HEK293 (cell line): ENCODE results near the gene HECTD4.

Experiments
- CTCF ChIA-PET: fragments of 350-600 bp; formaldehyde crosslinking; extraction: SDS; loops from one replicate; lab custom pipeline; 2021; ENCODE audit warnings: antibody characterized with exemption; lab: Yijun Ruan, JAX
- POLR2A ChIA-PET: fragments of 300-600 bp; formaldehyde crosslinking; extraction: SDS; loops from one replicate; lab custom pipeline; 2020; ENCODE audit warnings: antibody characterized with exemption, inconsistent platforms; lab: Yijun Ruan, JAX
- H3K27ac ChIP-seq: fragments of 200-500 bp; sonication (Bioruptor generic); 2 replicates; pipeline ENCODE4 v1.5.1; 2014; ENCODE audit warnings: low read depth, low read length, control low read depth, inconsistent platforms; ENCODE audit errors: extremely low read depth
- H3K36me3 ChIP-seq, 2 experiments: fragments of 200-500 bp in 1 of 2; sonication (Bioruptor generic) in 1 of 2; 1 replicate in 1 of 2; 2 replicates in 1 of 2; pipeline ENCODE4 v1.5.1; 2014 to 2017; ENCODE audit warnings: inconsistent platforms in 2 of 2, low read length in 2 of 2; ENCODE audit not compliant: control insufficient read depth in 2 of 2, insufficient read depth in 1 of 2
- H3K4me1 ChIP-seq: fragments of 200-500 bp; sonication (Bioruptor generic); 2 replicates; pipeline ENCODE4 v1.5.1; 2014; ENCODE audit warnings: mild to moderate bottlenecking, low read length, inconsistent platforms; ENCODE audit not compliant: control insufficient read depth, insufficient read depth
- H3K4me3 ChIP-seq: 2 replicates; pipeline ENCODE4 v1.5.1; 2011; ENCODE audit warnings: low read depth, mild to moderate bottlenecking, control low read depth, low read length, moderate library complexity
- H3K9me3 ChIP-seq: fragments of 200-500 bp; sonication (Bioruptor generic); 2 replicates; pipeline ENCODE4 v1.5.1; 2014; ENCODE audit warnings: low read depth, low read length, inconsistent platforms; ENCODE audit not compliant: control insufficient read depth, insufficient read depth
- HOXD13 ChIP-seq: sonication (generic); formaldehyde crosslinking; IDR thresholded peaks from 2 replicates; pipeline ENCODE4 v1.8.0; 2022; ENCODE audit warnings: missing genetic modification reagents, borderline replicate concordance
- IKZF3 ChIP-seq: fragments of 450-650 bp; IDR thresholded peaks from 2 replicates; pipeline ENCODE4 v1.5.0; 2018; ENCODE audit warnings: missing biosample characterization, mild to moderate bottlenecking, missing genetic modification characterization, moderate library complexity
- KLF16 ChIP-seq: fragments of 450-650 bp; formaldehyde crosslinking; IDR thresholded peaks from 2 replicates; pipeline ENCODE4 v1.5.1; 2017; ENCODE audit warnings: missing biosample characterization, missing genetic modification characterization
- REST ChIP-seq: fragments of 450-650 bp; formaldehyde crosslinking; IDR thresholded peaks from 2 replicates; pipeline ENCODE4 v1.5.1; 2016; ENCODE audit warnings: missing biosample characterization, missing genetic modification characterization
- SP3 ChIP-seq: fragments of 450-650 bp; formaldehyde crosslinking; IDR thresholded peaks from 2 replicates; pipeline ENCODE4 v1.5.1; 2016; ENCODE audit warnings: missing biosample characterization, missing genetic modification characterization
- YY1 ChIP-seq: fragments of 450-650 bp; formaldehyde crosslinking; IDR thresholded peaks from 2 replicates; pipeline ENCODE4 v1.5.1; 2018; ENCODE audit warnings: missing biosample characterization, missing genetic modification characterization
- ZFP37 ChIP-seq: fragments of 450-650 bp; formaldehyde crosslinking; IDR thresholded peaks from 2 replicates; pipeline ENCODE4 v1.5.1; 2016; ENCODE audit warnings: missing biosample characterization, missing genetic modification characterization
- ZNF146 ChIP-seq: fragments of 450-650 bp; formaldehyde crosslinking; IDR thresholded peaks from 2 replicates; pipeline ENCODE4 v1.5.1; 2016; ENCODE audit warnings: missing biosample characterization, missing genetic modification characterization
- ZNF174 ChIP-seq: fragments of 450-650 bp; formaldehyde crosslinking; IDR thresholded peaks from 2 replicates; pipeline ENCODE4 v1.5.0; 2017; ENCODE audit warnings: missing biosample characterization, mild to moderate bottlenecking, missing genetic modification characterization
- ZNF19 ChIP-seq: fragments of 450-650 bp; formaldehyde crosslinking; IDR thresholded peaks from 2 replicates; pipeline ENCODE4; 2016; ENCODE audit warnings: missing biosample characterization, missing genetic modification characterization, low read depth
- ZNF211 ChIP-seq: fragments of 450-650 bp; formaldehyde crosslinking; IDR thresholded peaks from 2 replicates; pipeline ENCODE4 v1.5.1; 2016; ENCODE audit warnings: low read depth, missing biosample characterization, missing genetic modification characterization
- ZNF221 ChIP-seq: fragments of 450-650 bp; formaldehyde crosslinking; IDR thresholded peaks from 2 replicates; pipeline ENCODE4 v1.5.1; 2017; ENCODE audit warnings: missing biosample characterization, missing genetic modification characterization, borderline replicate concordance
- ZNF280C ChIP-seq: fragments of 450-650 bp; formaldehyde crosslinking; IDR thresholded peaks from 2 replicates; pipeline ENCODE4 v1.5.1; 2016; ENCODE audit warnings: missing biosample characterization, missing genetic modification characterization
- ZNF292 ChIP-seq: fragments of 450-650 bp; formaldehyde crosslinking; IDR thresholded peaks from 2 replicates; pipeline ENCODE4 v1.5.1; 2016; ENCODE audit warnings: low read depth, missing biosample characterization, missing genetic modification characterization, borderline replicate concordance
- ZNF302 ChIP-seq: fragments of 450-650 bp; formaldehyde crosslinking; IDR thresholded peaks from 2 replicates; pipeline ENCODE4 v1.5.1; 2016; ENCODE audit warnings: missing biosample characterization, missing genetic modification characterization, low read depth
- ZNF423 ChIP-seq: fragments of 450-650 bp; formaldehyde crosslinking; IDR thresholded peaks from 2 replicates; pipeline ENCODE4 v1.5.1; 2016; ENCODE audit warnings: missing biosample characterization, missing genetic modification characterization
- ZNF561 ChIP-seq: fragments of 450-650 bp; IDR thresholded peaks from 2 replicates; pipeline ENCODE4 v1.5.1; 2018; ENCODE audit warnings: missing biosample characterization, missing genetic modification characterization, borderline replicate concordance
- ZSCAN4 ChIP-seq: fragments of 450-650 bp; formaldehyde crosslinking; IDR thresholded peaks from 2 replicates; pipeline ENCODE4 v1.5.1; 2017; ENCODE audit warnings: missing biosample characterization, missing genetic modification characterization
- TF ChIP-seq, protein P1 (sequence below): fragments of 450-650 bp; formaldehyde crosslinking; IDR thresholded peaks from 2 replicates; pipeline ENCODE4 v1.5.1; 2016; ENCODE audit warnings: missing biosample characterization, missing genetic modification characterization, borderline replicate concordance
- TF ChIP-seq, protein P2 (sequence below): fragments of 450-650 bp; formaldehyde crosslinking; IDR thresholded peaks from 2 replicates; pipeline ENCODE4 v1.5.1; 2016; ENCODE audit warnings: missing biosample characterization, missing genetic modification characterization

The HECTD4 gene

GRCh38 chr12:112243255-112244110, 138.7 kb downstream of the HECTD4 start (continued):
- TF ChIP-seq, protein P1, sequence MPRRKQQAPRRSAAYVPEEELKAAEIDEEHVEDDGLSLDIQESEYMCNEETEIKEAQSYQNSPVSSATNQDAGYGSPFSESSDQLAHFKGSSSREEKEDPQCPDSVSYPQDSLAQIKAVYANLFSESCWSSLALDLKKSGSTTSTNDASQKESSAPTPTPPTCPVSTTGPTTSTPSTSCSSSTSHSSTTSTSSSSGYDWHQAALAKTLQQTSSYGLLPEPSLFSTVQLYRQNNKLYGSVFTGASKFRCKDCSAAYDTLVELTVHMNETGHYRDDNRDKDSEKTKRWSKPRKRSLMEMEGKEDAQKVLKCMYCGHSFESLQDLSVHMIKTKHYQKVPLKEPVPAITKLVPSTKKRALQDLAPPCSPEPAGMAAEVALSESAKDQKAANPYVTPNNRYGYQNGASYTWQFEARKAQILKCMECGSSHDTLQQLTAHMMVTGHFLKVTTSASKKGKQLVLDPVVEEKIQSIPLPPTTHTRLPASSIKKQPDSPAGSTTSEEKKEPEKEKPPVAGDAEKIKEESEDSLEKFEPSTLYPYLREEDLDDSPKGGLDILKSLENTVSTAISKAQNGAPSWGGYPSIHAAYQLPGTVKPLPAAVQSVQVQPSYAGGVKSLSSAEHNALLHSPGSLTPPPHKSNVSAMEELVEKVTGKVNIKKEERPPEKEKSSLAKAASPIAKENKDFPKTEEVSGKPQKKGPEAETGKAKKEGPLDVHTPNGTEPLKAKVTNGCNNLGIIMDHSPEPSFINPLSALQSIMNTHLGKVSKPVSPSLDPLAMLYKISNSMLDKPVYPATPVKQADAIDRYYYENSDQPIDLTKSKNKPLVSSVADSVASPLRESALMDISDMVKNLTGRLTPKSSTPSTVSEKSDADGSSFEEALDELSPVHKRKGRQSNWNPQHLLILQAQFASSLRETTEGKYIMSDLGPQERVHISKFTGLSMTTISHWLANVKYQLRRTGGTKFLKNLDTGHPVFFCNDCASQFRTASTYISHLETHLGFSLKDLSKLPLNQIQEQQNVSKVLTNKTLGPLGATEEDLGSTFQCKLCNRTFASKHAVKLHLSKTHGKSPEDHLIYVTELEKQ (tag by site-specific recombination), result no peak
- no peak for TF ChIP-seq SP3 (tag by site-specific recombination)

- H3K4me3 ChIP-seq, result no peak overlapping the region
- H3K4me1 ChIP-seq, result no peaks in the 10 kb centered on the region
- ChIA-PET CTCF (interaction anchor here (0.5 to 1.9 kb wide), 3 partner anchors 43 to 189 kb away, joined by 3 to 6 read pairs (median 3); no protein-coding TSS in a partner anchor), POLR2A (no interaction called here)
- H3K9me3 ChIP-seq, result no peaks in the 10 kb centered on the region
- H3K36me3 ChIP-seq, result peaks cover 59 to 87% of the 10 kb centered on the region in 2 experiments
- TF ChIP-seq ZNF423 (no peak), IKZF3 (tag by site-specific recombination) (no peak), YY1 (tag by site-specific recombination) (no peak), ZNF280C (tag by site-specific recombination) (no peak), ZSCAN4 (tag by site-specific recombination) (no peak), ZNF174 (tag by site-specific recombination) (no peak), KLF16 (tag by site-specific recombination) (no peak), ZNF221 (tag by site-specific recombination) (no peak), ZNF561 (tag by site-specific recombination) (no peak), ZNF146 (tag by site-specific recombination) (no peak)
- no peak overlapping the region for H3K27ac ChIP-seq
Observed at GRCh38 chr12:112241176-112241575, 141.1 kb downstream of the HECTD4 start.

- CTCF ChIA-PET, result interaction anchor here (0.6 to 1.0 kb wide), 2 partner anchors 18 to 22 kb away, joined by 3 read pairs; no protein-coding TSS in a partner anchor
- Histone ChIP-seq H3K9me3 (no peaks in the 10 kb centered on the region), H3K4me3 (no peak overlapping the region), H3K4me1 (no peaks in the 10 kb centered on the region), H3K36me3 (peaks cover 54 to 90% of the 10 kb centered on the region in 2 experiments), H3K27ac (no peak overlapping the region)
- POLR2A ChIA-PET, result no interaction called here
- no peak for TF ChIP-seq ZFP37 (tag by site-specific recombination)
- TF ChIP-seq ZNF292, result no peak
- TF ChIP-seq HOXD13 (CRISPR knock-in tag), result no peak
- TF ChIP-seq, protein P2, sequence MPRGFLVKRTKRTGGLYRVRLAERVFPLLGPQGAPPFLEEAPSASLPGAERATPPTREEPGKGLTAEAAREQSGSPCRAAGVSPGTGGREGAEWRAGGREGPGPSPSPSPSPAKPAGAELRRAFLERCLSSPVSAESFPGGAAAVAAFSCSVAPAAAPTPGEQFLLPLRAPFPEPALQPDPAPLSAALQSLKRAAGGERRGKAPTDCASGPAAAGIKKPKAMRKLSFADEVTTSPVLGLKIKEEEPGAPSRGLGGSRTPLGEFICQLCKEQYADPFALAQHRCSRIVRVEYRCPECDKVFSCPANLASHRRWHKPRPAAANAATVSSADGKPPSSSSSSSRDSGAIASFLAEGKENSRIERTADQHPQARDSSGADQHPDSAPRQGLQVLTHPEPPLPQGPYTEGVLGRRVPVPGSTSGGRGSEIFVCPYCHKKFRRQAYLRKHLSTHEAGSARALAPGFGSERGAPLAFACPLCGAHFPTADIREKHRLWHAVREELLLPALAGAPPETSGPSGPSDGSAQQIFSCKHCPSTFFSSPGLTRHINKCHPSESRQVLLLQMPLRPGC (tag by site-specific recombination), result no peak
- TF ChIP-seq ZNF302 (tag by site-specific recombination), result no peak
- no peak for TF ChIP-seq ZNF19 (tag by site-specific recombination)
- no peak for TF ChIP-seq REST (tag by site-specific recombination)
- no peak for TF ChIP-seq ZNF211 (tag by site-specific recombination)
Observed at GRCh38 chr12:112239881-112240280, 142.3 kb downstream of the HECTD4 start.
